ENCODE data around the gene RIOX2.

- TF ChIP-seq CTCF (IDR thresholded peaks at IDR 0.05), result no peak
- TF ChIP-seq POLR2AphosphoS5 (IDR thresholded peaks at IDR 0.05), result no peak
- TF ChIP-seq POLR2A (IDR thresholded peaks at IDR 0.05), result no peak
Observed at GRCh38 chr3:97911459-97911858, 60.8 kb downstream of the RIOX2 start.

Measured in gastroesophageal sphincter (tissue), 3 donors.